Liver (tissue), 9 donors: ENCODE measurements around the gene SGMS1. TPM values are rescaled to one million over a fixed set of nuclear protein-coding genes. Genes with fewer than 3 reads are reported as not detected.

Experiments used
- DNase-seq: peaks from one replicate; pipeline ENCODE4 v3.0.0-alpha.2; 2017; ENCODE audit warnings: low spot score
- H3K27ac ChIP-seq, 2 donors: one replicate each; pipeline ENCODE4 v1.7.0; 2013; ENCODE audit warnings: inconsistent platforms in 2 of 2, low read length in 2 of 2, control low read depth in 1 of 2, low read depth in 1 of 2, mild to moderate bottlenecking in 1 of 2
- H3K27me3 ChIP-seq, 4 donors: one replicate each; pipeline versions ENCODE4 v1.6.1 to v1.7.0; 2013; ENCODE audit warnings: low read length in 3 of 4, inconsistent platforms in 1 of 4, mild to moderate bottlenecking in 1 of 4, moderate library complexity in 1 of 4; ENCODE audit not compliant: control insufficient read depth in 4 of 4, insufficient read depth in 4 of 4
- H3K36me3 ChIP-seq, 4 donors: one replicate each; pipeline versions ENCODE4 v1.6.1 to v1.7.0; 2013; ENCODE audit warnings: low read length in 3 of 4, mild to moderate bottlenecking in 3 of 4, low read depth in 1 of 4, moderate library complexity in 1 of 4; ENCODE audit not compliant: control insufficient read depth in 4 of 4, insufficient read depth in 3 of 4
- H3K4me1 ChIP-seq, 4 donors: one replicate each; pipeline versions ENCODE4 v1.6.1 to v1.7.0; 2013; ENCODE audit warnings: low read length in 3 of 4, mild to moderate bottlenecking in 3 of 4, moderate library complexity in 1 of 4; ENCODE audit not compliant: control insufficient read depth in 4 of 4, insufficient read depth in 4 of 4
- H3K4me3 ChIP-seq, 3 donors: one replicate each; pipeline versions ENCODE4 v1.6.1 to v1.7.0; 2013; ENCODE audit warnings: low read length in 3 of 3, control low read depth in 1 of 3, low read depth in 1 of 3, mild to moderate bottlenecking in 1 of 3
- H3K9ac ChIP-seq, 2 donors: one replicate each; pipeline ENCODE4 v1.7.0; 2013; ENCODE audit warnings: low read length in 2 of 2, mild to moderate bottlenecking in 2 of 2, moderate library complexity in 2 of 2, control low read depth in 1 of 2, low read depth in 1 of 2
- H3K9me3 ChIP-seq, 4 donors: one replicate each; pipeline versions ENCODE4 v1.6.1 to v1.7.0; 2013; ENCODE audit warnings: low read length in 3 of 4; ENCODE audit not compliant: control insufficient read depth in 4 of 4
- ATF3 ChIP-seq: IDR thresholded peaks from 2 replicates; pipeline ENCODE4 v1.6.1; 2016; ENCODE audit warnings: antibody characterized with exemption
- CTCF ChIP-seq: fragments of 150-350 bp; IDR thresholded peaks from 2 replicates; pipeline ENCODE4 v1.5.1; 2017; ENCODE audit warnings: improper control_type of control experiment, low read depth, low read length; ENCODE audit not compliant: missing input control
- EGR1 ChIP-seq, 2 donors: IDR thresholded peaks; 2 replicates each; pipeline ENCODE4 v1.6.1; 2016 to 2018; ENCODE audit warnings: antibody characterized with exemption in 2 of 2, low read depth in 2 of 2
- FOXA2 ChIP-seq: IDR thresholded peaks from 2 replicates; pipeline ENCODE4 v1.6.1; 2016; ENCODE audit warnings: antibody characterized with exemption
- GABPA ChIP-seq, 2 donors: IDR thresholded peaks in 1 of 2; conservative IDR thresholded peaks in 1 of 2; 2 replicates each; pipeline ENCODE4 v1.6.1; 2016; ENCODE audit warnings: antibody characterized with exemption in 2 of 2, mild to moderate bottlenecking in 1 of 2, moderate library complexity in 1 of 2
- HNF4A ChIP-seq, 2 donors: conservative IDR thresholded peaks; 2 replicates each; pipeline ENCODE4 v1.6.1; 2016; ENCODE audit warnings: antibody characterized with exemption in 2 of 2, mild to moderate bottlenecking in 2 of 2
- HNF4G ChIP-seq: IDR thresholded peaks from 2 replicates; pipeline ENCODE4 v1.6.1; 2016; ENCODE audit warnings: antibody characterized with exemption
- JUND ChIP-seq, 2 donors: IDR thresholded peaks; 2 replicates each; pipeline ENCODE4 v1.6.1; 2016; ENCODE audit warnings: antibody characterized with exemption in 2 of 2
- MAX ChIP-seq: IDR thresholded peaks from 2 replicates; pipeline ENCODE4 v1.6.1; 2016; ENCODE audit warnings: antibody characterized with exemption
- RAD21 ChIP-seq, 2 donors: IDR thresholded peaks; 2 replicates each; pipeline ENCODE4 v1.6.1; 2016; ENCODE audit warnings: antibody characterized with exemption in 2 of 2, mild to moderate bottlenecking in 2 of 2
- REST ChIP-seq: IDR thresholded peaks from 2 replicates; pipeline ENCODE4 v1.6.1; 2016; ENCODE audit warnings: antibody characterized with exemption, mild to moderate bottlenecking
- RXRA ChIP-seq, 2 donors: IDR thresholded peaks; 2 replicates each; pipeline ENCODE4 v1.6.1; 2017 to 2018; ENCODE audit warnings: antibody characterized with exemption in 2 of 2, mild to moderate bottlenecking in 1 of 2
- SP1 ChIP-seq: IDR thresholded peaks from 2 replicates; pipeline ENCODE4 v1.6.1; 2018; ENCODE audit warnings: antibody characterized with exemption, mild to moderate bottlenecking
- TAF1 ChIP-seq: conservative IDR thresholded peaks from 2 replicates; pipeline ENCODE4 v1.6.1; 2016; ENCODE audit warnings: antibody characterized with exemption, mild to moderate bottlenecking
- YY1 ChIP-seq: IDR thresholded peaks from 2 replicates; pipeline ENCODE4 v1.6.1; 2016; ENCODE audit warnings: antibody characterized with exemption, mild to moderate bottlenecking
- ZBTB33 ChIP-seq: IDR thresholded peaks from 2 replicates; pipeline ENCODE4 v1.6.1; 2016; ENCODE audit warnings: antibody characterized with exemption
- WGBS: extraction: QIAGEN DNeasy Blood & Tissue Kit; methylation state at CpG from one replicate; pipeline ENCODE4 v1.1.7; 2013; 5-methylcytosine and 5-hydroxymethylcytosine counted together
- polyA plus RNA-seq, 2 donors: library from polyadenylated mRNA; stranded (reverse) in 1 of 2; unstranded in 1 of 2; fragments of 200-250 nt in 1 of 2; fragments of >200 nt in 1 of 2; fragmentation: Nextera tagmentation in 1 of 2; extraction: Ambion mirVana in 1 of 2; gene quantifications; one replicate each; pipeline versions ENCODE4 v1.2.1 to v1.2.3, GENCODE V29; 2013 to 2015
- total RNA-seq, 2 donors: library from RNA; depleted of rRNA; stranded (reverse); fragments of >200 nt; gene quantifications; one replicate each; pipeline ENCODE4 v1.2.3, GENCODE V29; 2014
- donor health status: healthy.
- donor health status: healthy.
- donor health status: healthy.
- donor health status: healthy.
- donor health status: healthy.

SGMS1 gene
- total and polyA plus RNA-seq, 4 donors = 6.8 to 98.2 (median 21.1) TPM

- DNase-seq = no peak
- H3K9ac ChIP-seq = no peak overlapping the region
- TF ChIP-seq ATF3 = no peak
- no peak for TF ChIP-seq RAD21 (IDR thresholded peaks at IDR 0.05)
- no peak for TF ChIP-seq CTCF
- no peak for TF ChIP-seq ZBTB33
- no peak for TF ChIP-seq TAF1
- TF ChIP-seq MAX = no peak
- TF ChIP-seq GABPA (IDR thresholded peaks at IDR 0.05 in 1 of 2, conservative IDR thresholded peaks at IDR 0.05 in 1 of 2) = no peak
- TF ChIP-seq EGR1 (IDR thresholded peaks at IDR 0.05; ENCODE audit: low read depth in 2 of 2) = no peak
- no peak for TF ChIP-seq FOXA2
- no peaks in the 10 kb centered on the region for H3K36me3 ChIP-seq
- 8% methylated on average over 8 of the region's 8 CpGs for WGBS
- no peak overlapping the region for H3K4me3 ChIP-seq
- no peaks in the 10 kb centered on the region for H3K27me3 ChIP-seq
- no peaks in the 10 kb centered on the region for H3K9me3 ChIP-seq
- H3K27ac ChIP-seq = peak overlapping the region; percentile 9 to 16
- H3K4me1 ChIP-seq = peaks cover 3 to 78% (median 62%) of the 10 kb centered on the region in 4 donors
Measured at GRCh38 chr10:50604049-50604640, 19.6 kb downstream of the SGMS1 start.

- Histone ChIP-seq H3K27ac (peak overlapping the region in 1 of 2 donors; percentile 28), H3K27me3 (no peaks in the 10 kb centered on the region), H3K36me3 (no peaks in the 10 kb centered on the region), H3K4me1 (peaks cover 3 to 74% (median 61%) of the 10 kb centered on the region in 4 donors), H3K4me3 (no peak overlapping the region), H3K9me3 (no peaks in the 10 kb centered on the region), H3K9ac (no peak overlapping the region)
- WGBS = 72% methylated on average over 6 of the region's 6 CpGs
- no peak for DNase-seq
- TF ChIP-seq EGR1 (IDR thresholded peaks at IDR 0.05; ENCODE audit: low read depth in 2 of 2) (no peak), YY1 (no peak), SP1 (no peak), HNF4A (conservative IDR thresholded peaks at IDR 0.05) (no peak), RXRA (IDR thresholded peaks at IDR 0.05) (no peak), GABPA (IDR thresholded peaks at IDR 0.05 in 1 of 2, conservative IDR thresholded peaks at IDR 0.05 in 1 of 2) (no peak), TAF1 (no peak), HNF4G (no peak), CTCF (no peak), REST (no peak), ZBTB33 (no peak), JUND (IDR thresholded peaks at IDR 0.05) (no peak), FOXA2 (no peak), MAX (no peak)
Measured at GRCh38 chr10:50603151-50603850, 20.5 kb downstream of the SGMS1 start.
